ENCODE measurements around the gene CAPN11.

CAPN11 gene

DNA sequence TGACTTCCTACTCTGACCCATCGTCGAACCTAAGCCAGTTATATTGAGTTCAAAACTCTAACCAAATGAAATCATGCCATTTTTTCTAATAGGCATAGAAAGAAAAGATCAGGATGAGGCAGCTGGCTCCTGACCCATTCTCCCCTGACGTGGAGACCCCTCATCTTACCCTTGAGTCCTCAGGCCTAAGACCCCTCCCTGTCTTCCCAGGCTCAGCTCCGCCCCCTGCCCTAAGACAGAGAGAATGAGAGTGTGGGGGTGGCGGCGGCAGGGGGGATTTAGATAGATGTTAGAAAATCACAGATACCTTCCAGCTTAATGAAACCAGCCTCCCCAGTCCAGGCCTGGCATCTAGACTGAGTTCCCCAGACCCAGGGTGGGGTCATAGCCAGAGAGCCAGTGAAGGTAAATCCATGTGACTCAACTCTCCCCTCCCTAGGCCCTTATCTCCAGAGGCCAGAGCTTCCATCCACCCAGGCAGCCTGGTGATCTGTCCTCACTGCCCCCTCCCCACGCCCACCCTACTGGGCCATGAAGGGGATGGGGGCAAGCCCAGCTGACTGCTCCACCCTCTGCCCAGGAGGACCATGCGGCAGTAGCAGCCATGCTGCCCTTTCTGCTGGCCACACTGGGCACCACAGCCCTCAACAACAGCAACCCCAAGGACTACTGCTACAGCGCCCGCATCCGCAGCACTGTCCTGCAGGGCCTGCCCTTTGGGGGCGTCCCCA, 24.5 kb upstream of the CAPN11 start:
- no peak overlapping the region for H3K4me2 ChIP-seq (ENCODE audit: low read length)
- no peak overlapping the region for H3K27ac ChIP-seq (ENCODE audit: low read length)
- H3K27me3 ChIP-seq (ENCODE audit: low read depth, low read length) = no peaks in the 10 kb centered on the region
- TF ChIP-seq, protein P1, sequence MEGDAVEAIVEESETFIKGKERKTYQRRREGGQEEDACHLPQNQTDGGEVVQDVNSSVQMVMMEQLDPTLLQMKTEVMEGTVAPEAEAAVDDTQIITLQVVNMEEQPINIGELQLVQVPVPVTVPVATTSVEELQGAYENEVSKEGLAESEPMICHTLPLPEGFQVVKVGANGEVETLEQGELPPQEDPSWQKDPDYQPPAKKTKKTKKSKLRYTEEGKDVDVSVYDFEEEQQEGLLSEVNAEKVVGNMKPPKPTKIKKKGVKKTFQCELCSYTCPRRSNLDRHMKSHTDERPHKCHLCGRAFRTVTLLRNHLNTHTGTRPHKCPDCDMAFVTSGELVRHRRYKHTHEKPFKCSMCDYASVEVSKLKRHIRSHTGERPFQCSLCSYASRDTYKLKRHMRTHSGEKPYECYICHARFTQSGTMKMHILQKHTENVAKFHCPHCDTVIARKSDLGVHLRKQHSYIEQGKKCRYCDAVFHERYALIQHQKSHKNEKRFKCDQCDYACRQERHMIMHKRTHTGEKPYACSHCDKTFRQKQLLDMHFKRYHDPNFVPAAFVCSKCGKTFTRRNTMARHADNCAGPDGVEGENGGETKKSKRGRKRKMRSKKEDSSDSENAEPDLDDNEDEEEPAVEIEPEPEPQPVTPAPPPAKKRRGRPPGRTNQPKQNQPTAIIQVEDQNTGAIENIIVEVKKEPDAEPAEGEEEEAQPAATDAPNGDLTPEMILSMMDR (IDR thresholded peaks at IDR 0.05; ENCODE audit: low read depth, low read length) = no peak
- no peak for TF ChIP-seq EZH2phosphoT487 (IDR thresholded peaks at IDR 0.05; ENCODE audit: low read depth)
- peaks cover 6% of the 10 kb centered on the region for H3K4me1 ChIP-seq (ENCODE audit: low read length)
- no peaks in the 10 kb centered on the region for H3K9me3 ChIP-seq (ENCODE audit: insufficient read depth, low read length)
- H4K20me1 ChIP-seq (ENCODE audit: insufficient read depth, low read length) = no peaks in the 10 kb centered on the region
- H3K36me3 ChIP-seq (replicated peaks; ENCODE audit: low read depth, low read length) = peaks cover 10% of the 10 kb centered on the region
- no peak overlapping the region for H3K4me3 ChIP-seq (ENCODE audit: low read length)
- no peaks in the 10 kb centered on the region for H3K79me2 ChIP-seq (ENCODE audit: low read length)
- H3K9ac ChIP-seq (ENCODE audit: low read length) = no peak overlapping the region
- no peak overlapping the region for H2AFZ ChIP-seq (ENCODE audit: low read depth, low read length)

DNA sequence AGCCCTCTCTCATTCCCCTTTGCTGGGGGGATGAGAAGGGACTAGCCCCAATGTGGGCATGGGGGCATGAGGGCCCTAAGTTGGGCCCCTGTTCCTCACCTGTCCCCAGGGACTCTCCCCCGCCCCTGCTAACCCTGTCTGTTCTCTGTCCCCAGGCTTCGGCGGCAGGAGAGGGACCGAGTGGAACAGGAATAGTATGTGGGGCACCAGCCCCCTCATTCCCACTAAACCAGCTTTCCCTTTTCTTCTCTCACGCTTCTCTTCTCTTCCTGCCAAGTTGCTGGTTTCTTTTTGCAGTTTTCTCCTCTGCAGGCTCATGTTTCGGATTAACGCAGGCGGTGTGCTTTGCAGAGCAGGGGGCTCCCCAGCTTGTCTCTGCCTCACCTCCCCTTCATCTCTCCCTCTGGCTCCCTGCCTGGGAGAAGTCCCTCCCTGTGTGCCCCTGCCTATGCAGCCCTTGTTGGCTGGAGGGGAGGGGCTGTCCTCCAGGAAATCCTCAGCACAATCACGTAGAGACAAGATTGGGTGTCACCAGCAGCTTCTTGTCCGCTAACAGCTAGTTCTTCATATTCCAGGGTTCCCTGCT, 23.4 kb upstream of the CAPN11 start:
- no peak overlapping the region for H2AFZ ChIP-seq (ENCODE audit: low read depth, low read length)
- TF ChIP-seq, protein P1 (IDR thresholded peaks at IDR 0.05; ENCODE audit: low read depth, low read length) = no peak
- TF ChIP-seq EZH2phosphoT487 (IDR thresholded peaks at IDR 0.05; ENCODE audit: low read depth) = no peak
- no peaks in the 10 kb centered on the region for H3K27me3 ChIP-seq (ENCODE audit: low read depth, low read length)
- peaks cover 6% of the 10 kb centered on the region for H3K4me1 ChIP-seq (ENCODE audit: low read length)
- no peak overlapping the region for H3K4me3 ChIP-seq (ENCODE audit: low read length)
- no peaks in the 10 kb centered on the region for H3K79me2 ChIP-seq (ENCODE audit: low read length)
- no peaks in the 10 kb centered on the region for H3K9me3 ChIP-seq (ENCODE audit: insufficient read depth, low read length)
- H3K27ac ChIP-seq (ENCODE audit: low read length) = no peak overlapping the region
- peaks cover 12% of the 10 kb centered on the region for H3K36me3 ChIP-seq (replicated peaks; ENCODE audit: low read depth, low read length)
- no peaks in the 10 kb centered on the region for H4K20me1 ChIP-seq (ENCODE audit: insufficient read depth, low read length)
- no peak overlapping the region for H3K4me2 ChIP-seq (ENCODE audit: low read length)
- H3K9ac ChIP-seq (ENCODE audit: low read length) = no peak overlapping the region

DNA sequence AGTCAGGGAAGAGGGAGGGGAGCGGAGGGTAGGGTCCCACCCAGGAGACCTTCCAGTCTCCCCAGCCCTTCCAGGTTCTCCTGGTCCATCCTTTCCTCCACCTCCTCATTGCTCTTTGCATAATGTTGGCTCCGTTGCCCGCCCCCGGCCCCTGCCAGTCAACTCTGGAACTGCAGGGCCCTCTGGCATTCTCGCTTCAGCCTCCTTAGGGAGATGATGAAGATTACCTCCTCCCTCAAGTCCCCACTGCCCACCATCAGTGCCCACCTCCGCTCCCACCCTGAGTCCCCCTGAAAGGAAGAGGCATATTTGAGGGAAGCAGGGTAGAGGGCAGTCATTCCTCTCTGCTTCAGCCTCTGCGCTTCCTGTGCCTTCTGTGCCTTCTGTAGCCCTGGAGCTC, 22.7 kb upstream of the CAPN11 start:
- no peak overlapping the region for H2AFZ ChIP-seq (ENCODE audit: low read depth, low read length)
- H3K79me2 ChIP-seq (ENCODE audit: low read length) = no peaks in the 10 kb centered on the region
- no peaks in the 10 kb centered on the region for H3K27me3 ChIP-seq (ENCODE audit: low read depth, low read length)
- no peak overlapping the region for H3K27ac ChIP-seq (ENCODE audit: low read length)
- H4K20me1 ChIP-seq (ENCODE audit: insufficient read depth, low read length) = no peaks in the 10 kb centered on the region
- peaks cover 17% of the 10 kb centered on the region for H3K36me3 ChIP-seq (replicated peaks; ENCODE audit: low read depth, low read length)
- H3K4me3 ChIP-seq (ENCODE audit: low read length) = no peak overlapping the region
- H3K4me1 ChIP-seq (ENCODE audit: low read length) = peaks cover 6% of the 10 kb centered on the region
- H3K4me2 ChIP-seq (ENCODE audit: low read length) = no peak overlapping the region
- H3K9ac ChIP-seq (ENCODE audit: low read length) = no peak overlapping the region
- TF ChIP-seq, protein P1 (IDR thresholded peaks at IDR 0.05; ENCODE audit: low read depth, low read length) = no peak
- H3K9me3 ChIP-seq (ENCODE audit: insufficient read depth, low read length) = no peaks in the 10 kb centered on the region

DNA sequence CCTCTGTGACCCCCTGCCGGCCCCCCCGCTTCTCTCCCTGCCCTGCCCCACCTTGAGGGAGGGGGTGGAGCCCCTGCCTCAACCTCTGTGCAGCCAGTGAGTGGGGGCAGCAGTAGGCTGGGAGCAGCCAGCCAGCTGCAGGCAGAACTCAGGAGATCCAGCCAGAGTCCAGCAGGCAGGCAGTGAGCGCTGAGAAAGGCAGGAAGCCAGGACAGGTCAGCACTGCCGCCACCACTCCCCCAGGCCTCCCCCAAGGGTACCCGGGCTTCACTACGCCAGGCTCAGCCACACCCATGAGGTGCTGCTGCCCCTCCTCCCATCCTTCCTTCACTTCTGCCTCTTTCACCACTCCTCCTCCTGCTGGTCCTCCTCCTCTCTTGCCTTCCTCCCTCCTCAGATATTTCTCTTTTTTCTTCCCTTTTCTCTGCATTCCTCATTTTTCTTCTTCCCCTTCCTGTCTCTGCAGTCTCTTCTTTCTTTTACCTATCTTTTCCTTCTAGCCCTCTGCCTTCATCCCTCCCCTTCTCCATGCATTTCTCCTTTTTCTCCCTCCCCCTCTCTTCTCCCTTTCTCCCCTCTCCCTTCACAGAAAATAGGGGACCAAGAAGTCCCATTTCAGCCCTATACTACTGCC, 19.8 kb upstream of the CAPN11 start:
- Histone ChIP-seq H2AFZ (ENCODE audit: low read depth, low read length) (no peak overlapping the region), H3K27me3 (ENCODE audit: low read depth, low read length) (no peaks in the 10 kb centered on the region), H3K4me3 (ENCODE audit: low read length) (no peak overlapping the region), H3K9me3 (ENCODE audit: insufficient read depth, low read length) (no peaks in the 10 kb centered on the region), H3K27ac (ENCODE audit: low read length) (no peak overlapping the region), H3K36me3 (replicated peaks; ENCODE audit: low read depth, low read length) (peaks cover 22% of the 10 kb centered on the region), H3K4me2 (ENCODE audit: low read length) (no peak overlapping the region), H3K9ac (ENCODE audit: low read length) (no peak overlapping the region), H3K79me2 (ENCODE audit: low read length) (no peaks in the 10 kb centered on the region), H4K20me1 (ENCODE audit: insufficient read depth, low read length) (no peaks in the 10 kb centered on the region), H3K4me1 (ENCODE audit: low read length) (no peaks in the 10 kb centered on the region)
- TF ChIP-seq, protein P1 (IDR thresholded peaks at IDR 0.05; ENCODE audit: low read depth, low read length) = no peak
- TF ChIP-seq EZH2phosphoT487 (IDR thresholded peaks at IDR 0.05; ENCODE audit: low read depth) = no peak

Data from OCI-LY3 (cell line).